MM.1S (cell line): ENCODE results near the gene KRT2.

Experiments
- DNase-seq: peaks from one replicate; pipeline ENCODE4 v3.0.0-alpha.2; 2015
- H2AFZ ChIP-seq: fragments of 300-600 bp; sonication (generic); 2 replicates; pipeline ENCODE4 v1.6.0; 2016; ENCODE audit warnings: antibody characterized with exemption, low read length
- H3F3A ChIP-seq: fragments of 300-600 bp; sonication (generic); 2 replicates; pipeline ENCODE4 v1.6.1; 2016; ENCODE audit warnings: mild to moderate bottlenecking, antibody characterized with exemption, low read length, moderate library complexity, mixed read lengths; ENCODE audit not compliant: insufficient read depth
- H3K27ac ChIP-seq: fragments of 300-600 bp; sonication (generic); 2 replicates; pipeline ENCODE4 v1.5.1; 2016; ENCODE audit warnings: mild to moderate bottlenecking, low read length
- H3K27me3 ChIP-seq: fragments of 300-600 bp; sonication (generic); replicated peaks from 2 replicates; pipeline ENCODE4 v1.6.0; 2016; ENCODE audit warnings: low read length; ENCODE audit not compliant: insufficient read depth
- H3K36me3 ChIP-seq: fragments of 300-600 bp; sonication (generic); replicated peaks from 2 replicates; pipeline ENCODE4 v1.6.1; 2016; ENCODE audit warnings: mild to moderate bottlenecking, low read length, mixed read lengths; ENCODE audit not compliant: insufficient read depth
- H3K4me1 ChIP-seq: fragments of 300-600 bp; sonication (generic); 2 replicates; pipeline ENCODE4 v1.6.1; 2016; ENCODE audit warnings: low read length, mixed read lengths
- H3K4me2 ChIP-seq: fragments of 300-600 bp; sonication (generic); 2 replicates; pipeline ENCODE4 v1.6.0; 2016; ENCODE audit warnings: low read depth, low read length
- H3K4me3 ChIP-seq: fragments of 300-600 bp; sonication (generic); 2 replicates; pipeline ENCODE4 v1.5.1; 2016; ENCODE audit warnings: low read length, mixed read lengths
- H3K79me2 ChIP-seq: fragments of 300-600 bp; sonication (generic); 2 replicates; pipeline ENCODE4 v1.6.1; 2016; ENCODE audit warnings: mixed run types, low read length, mixed read lengths
- H3K9ac ChIP-seq: fragments of 300-600 bp; sonication (generic); 2 replicates; pipeline ENCODE4 v1.6.1; 2016; ENCODE audit warnings: low read length, mixed read lengths
- H3K9me2 ChIP-seq: fragments of 300-600 bp; sonication (generic); replicated peaks from 2 replicates; pipeline ENCODE4 v1.6.1; 2016; ENCODE audit warnings: mild to moderate bottlenecking, low read length, mixed read lengths; ENCODE audit not compliant: insufficient read depth
- H3K9me3 ChIP-seq: fragments of 300-600 bp; sonication (generic); replicated peaks from 2 replicates; pipeline ENCODE4 v1.6.1; 2016; ENCODE audit warnings: mild to moderate bottlenecking, low read length, mixed read lengths; ENCODE audit not compliant: insufficient read depth
- H4K20me1 ChIP-seq: fragments of 300-600 bp; sonication (generic); 2 replicates; pipeline ENCODE4 v1.6.1; 2016; ENCODE audit warnings: mild to moderate bottlenecking, low read length, moderate library complexity, mixed read lengths; ENCODE audit not compliant: insufficient read depth
- EZH2 ChIP-seq: fragments of 300-600 bp; sonication (generic); optimal IDR thresholded peaks from 2 replicates; pipeline ENCODE3; 2017; ENCODE audit warnings: low read depth, mild to moderate bottlenecking, antibody characterized with exemption, low read length, mixed read lengths
- EZH2phosphoT487 ChIP-seq: fragments of 300-600 bp; sonication (generic); IDR thresholded peaks from 2 replicates; pipeline ENCODE4 v1.6.1; 2018; ENCODE audit warnings: antibody characterized with exemption, low read length
- TF ChIP-seq, protein P1 (sequence below): fragments of 300-600 bp; sonication (generic); IDR thresholded peaks from 2 replicates; pipeline ENCODE4 v1.5.1; 2016; ENCODE audit warnings: antibody characterized with exemption, low read length, mixed read lengths

Gene KRT2

DNA sequence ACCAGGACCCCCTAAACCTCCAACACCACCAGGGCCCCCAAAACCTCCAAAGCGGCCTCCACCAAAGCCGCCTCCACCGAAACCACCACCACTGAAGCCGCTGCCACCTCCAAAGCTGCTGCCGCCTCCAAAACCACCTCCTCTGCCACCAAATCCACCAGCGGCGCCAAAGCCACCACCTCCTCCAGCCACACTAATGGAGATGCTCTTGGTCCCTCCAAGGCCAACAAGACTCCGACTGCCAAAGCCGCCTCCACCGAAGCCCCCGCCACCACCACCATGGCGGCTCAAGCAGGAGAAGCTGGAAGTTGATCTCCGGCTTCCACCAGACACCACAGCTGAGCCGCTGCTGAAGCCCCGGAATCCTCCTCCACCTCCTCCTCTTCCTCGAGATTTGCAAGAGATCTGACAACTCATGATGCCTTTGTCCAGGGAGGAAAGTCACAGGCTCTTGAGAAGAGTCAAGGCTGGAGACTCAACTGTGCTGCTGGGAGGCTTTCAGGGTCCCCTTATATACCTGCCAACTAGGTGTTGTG lies at the start of gene KRT2:
Gene KRT2 (minus strand): TSS at position 486 of the 536 bp plus-strand sequence. CDS start 69 bp downstream, at position 417.
- no peak within 1 kb of the TSS for H2AFZ ChIP-seq
- H3K9me3 ChIP-seq = no peaks in the 10 kb centered on the region
- H3K9ac ChIP-seq = no peak within 1 kb of the TSS
- no peaks in the 10 kb centered on the region for H3K9me2 ChIP-seq
- peaks cover 41% of the 10 kb centered on the region for H3K27me3 ChIP-seq
- no peaks in the 10 kb centered on the region for H3F3A ChIP-seq
- no peaks in the 10 kb centered on the region for H3K79me2 ChIP-seq
- no peaks in the 10 kb centered on the region for H4K20me1 ChIP-seq
- H3K27ac ChIP-seq = no peak within 1 kb of the TSS
- H3K4me1 ChIP-seq = no peaks in the 10 kb centered on the region
- TF ChIP-seq, protein P1, sequence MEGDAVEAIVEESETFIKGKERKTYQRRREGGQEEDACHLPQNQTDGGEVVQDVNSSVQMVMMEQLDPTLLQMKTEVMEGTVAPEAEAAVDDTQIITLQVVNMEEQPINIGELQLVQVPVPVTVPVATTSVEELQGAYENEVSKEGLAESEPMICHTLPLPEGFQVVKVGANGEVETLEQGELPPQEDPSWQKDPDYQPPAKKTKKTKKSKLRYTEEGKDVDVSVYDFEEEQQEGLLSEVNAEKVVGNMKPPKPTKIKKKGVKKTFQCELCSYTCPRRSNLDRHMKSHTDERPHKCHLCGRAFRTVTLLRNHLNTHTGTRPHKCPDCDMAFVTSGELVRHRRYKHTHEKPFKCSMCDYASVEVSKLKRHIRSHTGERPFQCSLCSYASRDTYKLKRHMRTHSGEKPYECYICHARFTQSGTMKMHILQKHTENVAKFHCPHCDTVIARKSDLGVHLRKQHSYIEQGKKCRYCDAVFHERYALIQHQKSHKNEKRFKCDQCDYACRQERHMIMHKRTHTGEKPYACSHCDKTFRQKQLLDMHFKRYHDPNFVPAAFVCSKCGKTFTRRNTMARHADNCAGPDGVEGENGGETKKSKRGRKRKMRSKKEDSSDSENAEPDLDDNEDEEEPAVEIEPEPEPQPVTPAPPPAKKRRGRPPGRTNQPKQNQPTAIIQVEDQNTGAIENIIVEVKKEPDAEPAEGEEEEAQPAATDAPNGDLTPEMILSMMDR = no peak
- TF ChIP-seq EZH2phosphoT487 (no peak), EZH2 (no peak)
- no peak for DNase-seq
- no peak within 1 kb of the TSS for H3K4me3 ChIP-seq
- no peaks in the 10 kb centered on the region for H3K36me3 ChIP-seq
- no peak within 1 kb of the TSS for H3K4me2 ChIP-seq

DNA sequence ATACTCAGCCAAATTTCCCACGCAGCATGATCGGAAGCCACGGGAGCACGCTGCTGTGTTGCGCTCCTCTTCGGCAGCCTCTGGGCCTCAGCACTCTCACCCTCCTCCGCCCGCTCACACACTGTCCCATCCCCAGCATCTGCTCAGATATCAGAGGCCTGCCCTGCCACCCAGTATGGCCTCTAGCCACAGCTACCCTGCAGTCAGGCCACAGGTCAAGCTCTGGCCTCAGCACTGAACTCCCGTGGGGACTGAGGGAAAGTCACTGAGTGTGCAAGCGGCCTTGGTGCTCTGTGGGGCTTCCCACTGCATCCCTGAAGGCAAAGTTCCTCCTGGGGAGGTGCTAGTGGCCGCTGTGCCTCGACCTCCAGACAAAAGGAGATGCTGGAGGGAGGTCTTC lies 49.3 kb upstream of the KRT2 start:
- Histone ChIP-seq H3K27ac (no peak overlapping the region), H3K36me3 (no peaks in the 10 kb centered on the region), H3K79me2 (no peaks in the 10 kb centered on the region), H2AFZ (no peak overlapping the region), H3K4me3 (no peak overlapping the region), H3F3A (no peaks in the 10 kb centered on the region), H3K4me2 (no peak overlapping the region), H4K20me1 (no peaks in the 10 kb centered on the region), H3K4me1 (no peaks in the 10 kb centered on the region), H3K9ac (no peak overlapping the region), H3K9me2 (no peaks in the 10 kb centered on the region), H3K27me3 (peaks cover 83% of the 10 kb centered on the region), H3K9me3 (no peaks in the 10 kb centered on the region)
- DNase-seq = no peak
- TF ChIP-seq, protein P1 = no peak
- TF ChIP-seq EZH2phosphoT487 (no peak), EZH2 (no peak)

DNA sequence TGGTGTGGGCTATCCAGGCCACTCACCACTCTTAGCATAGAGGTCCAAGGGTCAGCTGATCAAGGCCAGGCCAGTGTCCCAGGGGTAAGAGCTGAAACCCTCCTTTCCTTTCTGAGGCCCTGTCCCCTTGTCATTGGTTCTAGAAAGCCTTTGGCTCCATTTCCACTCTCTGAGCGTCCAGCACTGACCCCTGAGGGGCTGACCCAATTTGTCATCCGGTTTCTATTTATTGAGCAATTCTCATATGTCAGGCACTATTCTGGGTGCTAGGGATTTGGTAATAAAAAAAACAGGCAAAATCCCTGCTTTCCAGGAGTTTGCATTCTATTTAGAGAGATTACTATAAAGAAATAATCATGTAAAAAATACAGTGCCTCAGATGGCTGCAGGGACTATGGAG lies 47.9 kb upstream of the KRT2 start:
- no peak overlapping the region for H3K4me2 ChIP-seq
- no peak overlapping the region for H3K4me3 ChIP-seq
- H3K9ac ChIP-seq = no peak overlapping the region
- no peaks in the 10 kb centered on the region for H3K9me3 ChIP-seq
- no peaks in the 10 kb centered on the region for H3K36me3 ChIP-seq
- no peak overlapping the region for H3K27ac ChIP-seq
- no peaks in the 10 kb centered on the region for H3K4me1 ChIP-seq
- TF ChIP-seq EZH2 (no peak), EZH2phosphoT487 (no peak)
- TF ChIP-seq, protein P1 = no peak
- H3K27me3 ChIP-seq = peaks cover 92% of the 10 kb centered on the region
- no peak for DNase-seq
- no peak overlapping the region for H2AFZ ChIP-seq
- H4K20me1 ChIP-seq = no peaks in the 10 kb centered on the region
- no peaks in the 10 kb centered on the region for H3F3A ChIP-seq
- H3K9me2 ChIP-seq = no peaks in the 10 kb centered on the region
- H3K79me2 ChIP-seq = no peaks in the 10 kb centered on the region
